GM12891 (cell line): ENCODE measurements around the gene TBC1D30.

Source experiments
- DNase-seq: peaks from one replicate; pipeline ENCODE4 v3.0.0; 2011; ENCODE audit warnings: low spot score; ENCODE audit not compliant: insufficient read length
- FAIRE-seq: peaks from 2 replicates; lab custom pipeline; 2011; peaks lifted over from hg19 to GRCh38; lab: Jason Lieb, UNC
- PAX5 ChIP-seq: IDR thresholded peaks from 2 replicates; pipeline ENCODE4 v1.6.1; 2011; ENCODE audit warnings: low read length, moderate library complexity, mild to moderate bottlenecking; ENCODE audit not compliant: insufficient read depth, severe bottlenecking
- POLR2A ChIP-seq: IDR thresholded peaks from 2 replicates; pipeline ENCODE4 v1.6.1; 2011; ENCODE audit warnings: low read depth, low read length, control low read depth
- POLR2AphosphoS5 ChIP-seq: IDR thresholded peaks from 2 replicates; pipeline ENCODE4 v1.6.1; 2011; ENCODE audit warnings: low read depth, low read length, control low read depth
- POU2F2 ChIP-seq: IDR thresholded peaks from 2 replicates; pipeline ENCODE4 v1.6.1; 2011; ENCODE audit warnings: low read depth, mild to moderate bottlenecking, control low read depth, low read length, moderate library complexity
- SPI1 ChIP-seq: IDR thresholded peaks from 2 replicates; pipeline ENCODE4 v1.6.1; 2011; ENCODE audit warnings: low read depth, low read length, control low read depth
- TAF1 ChIP-seq: IDR thresholded peaks from 2 replicates; pipeline ENCODE4 v1.6.1; 2011; ENCODE audit warnings: low read depth, low read length, control low read depth

The TBC1D30 gene

GRCh38 chr12:64889434-64890216 lies 65.2 kb downstream of the TBC1D30 start:
- DNase-seq (no peak), FAIRE-seq (peak; percentile 9)
- no peak for TF ChIP-seq TAF1
- TF ChIP-seq POLR2A = no peak
- TF ChIP-seq SPI1 = no peak
- no peak for TF ChIP-seq PAX5
- TF ChIP-seq POU2F2 = no peak
- TF ChIP-seq POLR2AphosphoS5 = no peak

- peak; percentile 21 for DNase-seq
- no peak for TF ChIP-seq PAX5
- TF ChIP-seq POLR2AphosphoS5 = no peak
- TF ChIP-seq POLR2A = no peak
- no peak for TF ChIP-seq SPI1
- no peak for TF ChIP-seq POU2F2
- no peak for TF ChIP-seq TAF1
These were observed 66.5 kb downstream of the TBC1D30 start for GRCh38 chr12:64890873-64891468.

GRCh38 chr12:64891629-64892028 lies 67.2 kb downstream of the TBC1D30 start:
- TF ChIP-seq POLR2AphosphoS5 (no peak), SPI1 (no peak), POU2F2 (no peak), PAX5 (no peak), POLR2A (no peak), TAF1 (no peak)
- FAIRE-seq (no peak), DNase-seq (no peak)

More at GRCh38 chr12:64890873-64891468, 66.5 kb downstream of the TBC1D30 start:
- FAIRE-seq = peak; percentile 91

DNA sequence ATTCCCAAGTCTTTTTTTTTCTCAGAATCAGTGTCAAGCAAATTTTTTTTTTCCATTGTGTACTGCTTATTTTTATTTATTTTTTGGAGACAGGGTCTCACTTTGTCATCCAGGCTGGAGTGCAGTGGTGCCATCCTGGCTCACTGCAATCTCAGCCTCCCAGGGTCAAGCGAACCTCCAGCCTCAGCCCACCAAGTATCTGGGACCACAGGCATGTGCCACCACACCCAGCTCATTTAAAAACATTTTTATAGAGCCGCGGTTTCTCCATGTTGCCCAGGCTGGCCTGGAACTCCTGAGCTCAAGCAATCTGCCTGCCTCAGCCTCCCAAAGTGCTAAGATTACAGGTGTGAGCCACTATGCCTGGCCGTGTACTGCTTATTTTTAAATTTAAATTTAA lies 68.1 kb downstream of the TBC1D30 start:
- DNase-seq (no peak), FAIRE-seq (no peak)
- TF ChIP-seq PAX5 = no peak
- TF ChIP-seq POLR2AphosphoS5 = no peak
- TF ChIP-seq POU2F2 = no peak

DNA sequence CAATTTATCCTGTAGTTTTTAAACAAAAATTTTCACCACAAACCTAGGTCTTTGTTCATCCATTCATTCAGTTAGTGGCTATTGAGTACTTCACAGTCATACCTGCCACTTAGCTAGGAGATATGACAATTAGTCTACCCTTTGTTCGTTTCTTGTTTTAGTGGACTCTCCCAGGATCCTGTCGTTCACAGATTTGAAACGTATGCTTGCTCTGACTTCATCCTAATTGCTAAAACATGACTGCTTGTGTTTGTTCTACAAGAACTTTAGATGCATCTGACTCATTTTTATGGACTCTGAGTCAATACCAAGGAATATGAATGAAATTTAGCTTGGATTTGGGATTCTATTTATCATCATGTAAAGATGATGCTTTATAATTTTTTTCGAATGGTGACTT lies 69.5 kb downstream of the TBC1D30 start:
- DNase-seq (no peak), FAIRE-seq (no peak)
- TF ChIP-seq POU2F2 (no peak), POLR2AphosphoS5 (no peak), TAF1 (no peak), POLR2A (no peak), SPI1 (no peak), PAX5 (no peak)

- FAIRE-seq = no peak
- no peak for DNase-seq
- no peak for TF ChIP-seq POLR2A
- no peak for TF ChIP-seq PAX5
- TF ChIP-seq POU2F2 = no peak
- no peak for TF ChIP-seq SPI1
- no peak for TF ChIP-seq POLR2AphosphoS5
- TF ChIP-seq TAF1 = no peak
These were observed 70.5 kb downstream of the TBC1D30 start for GRCh38 chr12:64894827-64895475.

DNA sequence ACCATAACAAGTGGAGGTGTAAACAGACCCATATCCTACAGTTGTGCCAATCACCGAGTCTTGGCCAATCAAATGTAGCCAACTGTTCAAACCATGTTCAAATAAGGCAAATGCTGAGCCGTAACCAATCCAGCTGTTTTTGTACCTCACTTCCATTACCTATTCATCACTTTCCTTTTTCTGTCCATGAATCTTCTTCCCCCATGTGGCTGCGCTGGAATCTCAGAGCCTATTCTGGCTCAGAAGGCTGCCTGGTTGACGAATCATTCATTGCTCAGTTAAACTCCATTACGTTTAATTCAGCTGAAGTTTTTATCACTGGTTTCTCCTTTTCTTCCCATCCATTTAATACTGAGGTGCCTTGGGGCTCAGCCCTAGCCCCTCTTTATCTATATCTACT lies 71.1 kb downstream of the TBC1D30 start:
- no peak for DNase-seq
- FAIRE-seq = no peak
- no peak for TF ChIP-seq TAF1
- no peak for TF ChIP-seq POLR2A
- TF ChIP-seq PAX5 = no peak
- TF ChIP-seq POLR2AphosphoS5 = no peak
- no peak for TF ChIP-seq SPI1
- TF ChIP-seq POU2F2 = no peak

GRCh38 chr12:64900540-64900939 lies 76.1 kb downstream of the TBC1D30 start:
- no peak for DNase-seq
- FAIRE-seq = no peak
- TF ChIP-seq SPI1 (no peak), POU2F2 (no peak), PAX5 (no peak), POLR2AphosphoS5 (no peak), POLR2A (no peak), TAF1 (no peak)

GRCh38 chr12:64903479-64904152 lies 79.2 kb downstream of the TBC1D30 start:
- no peak for FAIRE-seq

More at GRCh38 chr12:64903479-64904152, 79.2 kb downstream of the TBC1D30 start:
- DNase-seq = no peak
- TF ChIP-seq POLR2AphosphoS5 (no peak), PAX5 (no peak), POLR2A (no peak), TAF1 (no peak), POU2F2 (no peak), SPI1 (no peak)
